GM19452 (cell line): ENCODE data around the gene GPAT3.
"Not testable (repeated sequence)": the region's sequence is repeated elsewhere in the genome, so short reads cannot be mapped to it uniquely, and the experiment has no call there.

Experiments
- ATAC-seq: cut with Tn5 transposase; IDR thresholded peaks from one replicate; pipeline ENCODE4 v1.9.1; 2021; ENCODE audit not compliant: unreplicated experiment

GPAT3 gene

DNA sequence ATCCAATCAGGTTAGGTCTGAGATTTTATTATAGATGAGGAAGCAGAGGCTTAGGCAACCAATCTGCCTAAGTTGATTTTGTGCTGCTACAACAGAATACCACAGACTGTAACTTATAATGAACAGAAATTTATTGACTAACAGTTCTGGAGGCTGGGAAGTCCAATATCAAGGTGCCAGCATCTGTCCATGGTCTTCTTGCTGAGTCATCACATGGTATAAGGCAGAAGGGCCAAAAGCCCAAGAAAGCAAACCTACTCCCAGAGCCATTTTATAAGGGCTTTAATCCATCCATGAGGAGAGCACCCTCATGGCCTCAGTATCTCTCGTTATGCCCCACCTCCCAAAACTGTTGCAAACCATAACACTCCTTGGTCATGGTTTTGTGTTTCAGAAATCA is 55.8 kb downstream of the GPAT3 start:
- ATAC-seq: no peak

DNA sequence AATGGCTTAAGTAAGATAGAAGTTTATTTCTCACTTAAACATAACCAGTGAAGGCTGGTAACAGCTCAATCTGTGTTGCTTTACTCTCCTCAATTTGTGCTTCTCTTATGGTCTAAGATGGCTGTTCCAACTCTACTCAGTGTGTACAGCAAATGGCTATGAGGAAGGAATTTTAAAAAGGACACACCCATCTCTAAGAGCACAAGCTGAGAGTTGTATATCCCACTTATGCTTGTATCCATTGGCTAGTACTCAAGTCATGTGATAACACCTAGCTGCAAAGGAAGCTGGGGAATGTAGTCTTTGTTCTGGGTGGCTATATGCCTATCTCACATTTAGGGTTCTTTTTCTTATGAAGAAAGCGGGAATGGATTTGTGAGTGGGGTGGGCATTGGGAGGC is 63.3 kb downstream of the GPAT3 start:
- ATAC-seq: no peak

DNA sequence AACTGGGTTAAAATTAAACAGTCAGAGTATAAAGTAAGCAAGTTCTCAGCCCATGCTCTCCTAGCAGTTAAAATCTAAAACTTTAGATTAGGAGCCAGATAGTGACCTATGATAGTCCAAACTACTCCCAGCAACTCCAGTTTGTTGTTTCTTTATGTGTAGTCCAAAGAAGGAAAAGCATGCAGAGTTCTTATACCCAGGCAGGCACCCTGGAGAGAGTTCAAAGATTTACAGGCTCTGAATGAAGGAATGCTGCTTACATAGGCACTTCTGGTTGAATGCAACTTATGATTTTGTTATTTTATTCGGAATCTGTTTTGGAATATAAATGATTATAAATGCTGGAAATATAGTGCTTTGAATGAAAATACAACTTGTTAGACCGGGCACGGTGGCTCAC is 67.2 kb downstream of the GPAT3 start:
- no peak for ATAC-seq

DNA sequence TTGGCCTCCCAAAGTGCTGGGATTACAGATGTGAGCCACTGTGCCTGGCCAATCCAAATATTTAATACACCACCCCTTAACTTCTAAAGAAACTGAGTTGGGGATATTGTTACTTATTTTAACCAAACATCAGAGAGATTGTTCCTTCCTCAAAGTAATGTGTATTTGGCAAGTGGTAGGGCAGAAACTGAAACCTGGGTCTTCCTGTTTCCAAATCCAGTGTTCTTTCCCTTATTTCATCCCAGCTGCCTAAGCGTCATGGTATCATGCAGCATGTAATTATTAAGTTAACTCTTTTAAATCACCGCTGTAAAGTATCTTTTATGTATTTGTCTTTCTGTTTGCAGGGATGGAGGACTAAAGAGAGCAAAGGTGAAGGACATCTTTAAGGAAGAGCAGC is 68.4 kb downstream of the GPAT3 start:
- no peak for ATAC-seq

DNA sequence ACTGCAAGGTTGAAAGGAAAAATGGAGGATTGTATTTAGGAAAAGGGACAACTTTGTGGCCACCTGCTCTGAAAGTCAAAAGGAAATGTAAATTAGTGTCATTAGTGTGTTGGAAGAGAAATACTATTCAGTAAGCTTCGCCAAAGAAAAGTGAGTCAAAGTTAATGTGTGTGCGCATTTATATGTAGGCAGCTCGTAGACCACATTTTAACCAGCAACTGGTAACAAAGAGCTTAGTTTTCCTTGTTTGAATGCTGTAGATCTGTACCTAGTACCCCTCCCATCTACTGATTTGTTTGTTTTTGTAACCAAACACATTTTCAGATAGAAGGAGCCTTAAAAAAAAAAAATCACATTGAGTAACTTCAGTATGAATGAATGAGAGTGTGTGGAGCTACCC is 69.3 kb downstream of the GPAT3 start:
- ATAC-seq: no peak

DNA sequence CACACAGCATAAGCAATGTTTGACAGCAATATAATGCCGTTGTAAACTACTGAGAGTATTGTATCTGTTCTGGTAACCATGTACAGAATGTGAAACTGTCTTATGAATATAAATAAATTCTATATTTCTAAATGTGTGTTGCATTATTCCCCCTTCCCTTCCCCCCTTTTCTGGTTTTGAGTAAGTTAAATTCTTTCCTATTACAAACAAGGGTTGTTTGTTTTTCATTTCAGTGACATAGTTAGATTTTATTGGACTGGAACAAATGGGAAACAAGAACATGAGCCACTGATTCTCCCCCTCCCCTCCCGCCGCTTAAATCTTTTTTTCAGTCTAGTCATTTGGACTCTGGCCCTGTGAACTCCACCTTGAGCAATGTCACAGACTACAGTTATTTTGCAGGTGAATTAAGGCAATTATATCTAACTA is 69.8 kb downstream of the GPAT3 start:
- ATAC-seq: no peak

DNA sequence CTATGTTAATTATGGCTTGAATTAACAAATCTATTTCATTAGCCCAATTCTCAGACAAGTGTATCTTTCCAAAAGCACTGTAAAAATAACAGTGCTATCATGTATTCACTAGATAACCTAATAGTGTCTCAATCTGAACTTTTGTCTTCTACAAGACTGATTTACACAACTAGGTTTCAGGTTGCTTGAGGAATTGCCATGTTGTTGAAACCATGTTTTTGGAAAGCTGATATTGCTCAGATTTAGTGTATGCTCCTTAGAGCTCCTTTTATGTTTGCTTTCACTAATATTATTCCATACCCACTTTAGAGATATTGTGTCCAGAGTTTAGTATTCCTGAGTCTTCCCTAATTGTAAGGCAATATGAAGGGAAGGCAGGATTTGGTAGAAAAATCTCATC is 70.6 kb downstream of the GPAT3 start:
- ATAC-seq: no peak

DNA sequence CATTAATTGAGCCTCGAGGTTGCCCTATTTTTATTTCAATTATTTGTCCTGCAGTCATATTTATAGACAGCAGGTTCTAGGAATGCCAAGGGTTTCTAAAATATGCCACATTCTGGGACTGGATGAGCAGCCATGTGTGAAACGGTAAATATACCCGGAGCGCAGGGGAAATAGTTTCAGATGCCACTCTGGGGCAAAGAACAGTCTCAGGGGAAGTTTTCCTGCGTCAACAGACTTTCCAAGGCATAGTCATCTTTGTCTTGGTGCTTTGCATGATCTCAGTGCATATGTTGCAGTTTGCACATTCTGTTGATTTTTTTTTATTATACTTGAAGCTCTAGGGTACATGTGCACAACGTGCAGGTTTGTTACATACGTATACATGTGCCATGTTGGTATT is 71.0 kb downstream of the GPAT3 start:
- ATAC-seq: no peak

DNA sequence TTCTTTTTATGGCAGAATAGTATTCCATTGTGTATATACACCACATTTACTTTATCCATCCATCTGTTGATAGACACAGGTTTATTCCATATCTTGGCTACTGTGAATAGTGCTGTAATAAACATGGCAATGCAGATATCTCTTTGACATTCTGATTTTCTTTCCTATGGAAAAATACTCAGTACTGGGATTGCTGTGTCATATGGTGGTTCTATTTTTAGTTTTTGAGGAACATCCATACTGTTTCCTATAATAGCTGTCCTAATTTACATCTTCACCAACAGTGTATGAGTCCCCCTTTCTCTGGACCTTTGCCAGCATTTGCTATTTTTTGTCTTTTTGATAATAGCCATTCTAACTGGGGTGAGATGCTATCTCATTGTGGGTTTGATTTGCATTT is 73.5 kb downstream of the GPAT3 start:
- ATAC-seq: no peak

DNA sequence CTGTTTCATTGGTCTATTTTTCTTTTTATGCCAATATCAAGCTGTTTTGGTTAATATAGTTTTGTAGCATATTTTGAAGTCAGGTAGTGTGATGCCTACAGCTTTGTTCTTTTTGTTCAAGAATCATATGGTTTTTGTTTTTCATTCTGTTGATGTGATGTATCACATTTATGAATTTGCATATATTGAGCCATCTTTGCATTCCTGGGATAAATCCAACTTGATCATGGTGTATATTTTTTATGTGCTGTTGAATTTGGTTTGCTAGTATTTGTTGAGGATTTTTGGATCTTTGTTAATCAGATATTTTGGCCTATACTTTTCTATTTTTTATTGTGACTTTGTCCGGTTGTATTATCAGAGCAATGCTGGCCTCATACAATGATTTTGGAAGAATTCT is 74.8 kb downstream of the GPAT3 start:
- ATAC-seq: no peak

DNA sequence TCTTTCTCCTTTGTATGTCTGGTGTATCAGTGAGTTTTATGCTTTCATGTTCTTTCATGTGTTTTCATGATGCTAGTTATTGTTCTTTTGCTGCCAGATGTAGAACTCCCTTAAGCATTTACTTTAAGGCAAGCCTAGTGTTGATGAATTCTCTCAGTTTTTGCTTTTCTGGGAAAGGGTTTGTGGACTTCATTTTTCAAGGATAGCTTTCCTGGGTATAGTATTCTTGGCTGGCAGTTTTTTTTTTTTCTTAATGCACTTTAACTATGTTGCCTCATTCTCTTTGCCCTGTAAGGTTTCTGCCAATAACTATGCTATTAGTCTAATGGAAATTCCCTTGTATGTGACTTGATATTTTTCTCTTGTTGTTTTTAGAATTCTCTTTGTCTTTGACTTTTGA is 77.1 kb downstream of the GPAT3 start:
- ATAC-seq: no peak

DNA sequence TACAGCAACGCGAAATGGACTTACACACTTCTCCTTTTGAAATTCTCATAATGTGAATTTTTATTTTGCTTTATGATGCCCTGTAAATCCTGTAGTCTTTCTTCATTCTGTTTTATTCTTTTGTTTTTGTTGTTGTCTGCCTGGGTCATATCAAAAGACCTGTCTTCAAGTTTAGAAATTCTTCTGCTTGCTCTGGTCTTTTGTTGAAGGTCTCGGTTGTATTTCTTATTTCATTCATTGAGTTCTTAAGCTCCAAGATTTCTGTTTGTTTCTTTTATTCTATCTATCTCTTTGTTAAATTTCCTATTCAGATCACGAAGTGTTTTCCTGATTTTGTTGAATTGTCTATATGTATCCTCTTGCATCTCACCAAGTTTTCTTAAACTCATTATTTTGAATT is 78.1 kb downstream of the GPAT3 start:
- no peak for ATAC-seq

DNA sequence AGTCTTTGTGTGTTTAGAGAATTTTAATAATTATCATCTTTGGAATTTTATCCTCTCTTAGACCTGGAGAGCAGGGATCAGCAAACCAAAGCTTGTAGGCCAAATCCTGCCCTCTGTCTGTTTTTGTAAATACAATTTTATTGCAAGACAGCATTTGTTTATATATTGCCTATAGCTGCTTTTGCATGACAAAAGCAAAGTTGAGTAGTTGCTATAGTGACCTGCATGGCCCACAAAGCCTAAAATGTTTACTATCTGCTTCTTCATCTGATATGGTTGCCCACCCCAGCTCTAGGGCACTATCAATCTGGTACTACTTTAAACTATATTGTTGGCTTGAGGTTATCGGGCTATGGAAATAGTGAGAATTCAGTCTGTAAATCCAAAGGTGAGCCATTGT is 80.3 kb downstream of the GPAT3 start:
- ATAC-seq: no peak

DNA sequence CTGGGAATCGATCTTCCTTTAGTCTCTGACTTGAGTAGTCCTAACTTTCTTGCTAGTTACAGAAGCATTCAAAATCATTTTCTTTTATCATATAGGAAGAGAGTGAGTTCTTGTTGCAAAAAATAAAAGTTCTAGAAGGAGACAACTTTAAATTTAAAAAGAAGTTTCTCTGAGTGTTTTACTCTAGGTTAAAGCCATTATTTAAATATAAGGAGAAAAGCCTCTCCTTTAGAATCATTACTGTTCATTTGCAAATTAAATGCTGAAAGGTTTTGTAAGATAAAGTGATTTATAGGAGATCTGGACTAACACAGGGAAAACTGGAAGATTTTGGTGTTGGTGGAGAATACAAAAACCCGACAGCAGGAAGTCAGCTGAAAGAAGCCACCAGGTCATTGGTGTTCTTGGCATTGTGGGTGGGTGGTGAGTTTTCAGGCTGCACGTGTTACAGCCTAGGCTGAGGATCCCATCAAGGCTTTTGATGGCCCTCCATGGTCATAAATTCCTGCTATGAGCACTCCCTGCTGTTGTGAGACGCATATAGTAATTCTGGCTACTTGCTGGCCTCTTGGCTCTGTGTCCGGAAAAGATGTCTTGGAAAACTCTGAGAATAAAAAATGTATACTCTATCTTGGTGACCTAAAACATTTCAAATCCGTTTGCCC is 81.6 kb downstream of the GPAT3 start:
- no peak for ATAC-seq

DNA sequence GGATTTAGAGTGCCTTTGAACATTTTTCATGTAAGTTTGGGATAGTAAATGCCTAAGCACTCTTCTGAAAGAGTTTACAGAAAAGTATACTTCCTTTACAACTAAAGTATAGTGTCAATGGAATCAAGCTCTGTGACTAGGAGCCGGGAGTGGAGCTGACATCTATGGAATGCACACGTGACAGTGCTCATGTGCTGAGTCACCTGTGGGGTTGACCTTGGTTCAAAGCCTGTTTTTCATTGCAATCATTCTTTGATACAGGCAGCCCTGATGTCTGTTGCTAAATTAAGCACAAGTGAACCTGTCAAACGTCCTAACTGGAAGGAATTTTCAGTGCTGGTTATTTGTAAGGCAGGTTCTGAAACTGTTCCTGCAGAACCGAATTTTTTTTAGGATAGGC is 82.5 kb downstream of the GPAT3 start:
- no peak for ATAC-seq

DNA sequence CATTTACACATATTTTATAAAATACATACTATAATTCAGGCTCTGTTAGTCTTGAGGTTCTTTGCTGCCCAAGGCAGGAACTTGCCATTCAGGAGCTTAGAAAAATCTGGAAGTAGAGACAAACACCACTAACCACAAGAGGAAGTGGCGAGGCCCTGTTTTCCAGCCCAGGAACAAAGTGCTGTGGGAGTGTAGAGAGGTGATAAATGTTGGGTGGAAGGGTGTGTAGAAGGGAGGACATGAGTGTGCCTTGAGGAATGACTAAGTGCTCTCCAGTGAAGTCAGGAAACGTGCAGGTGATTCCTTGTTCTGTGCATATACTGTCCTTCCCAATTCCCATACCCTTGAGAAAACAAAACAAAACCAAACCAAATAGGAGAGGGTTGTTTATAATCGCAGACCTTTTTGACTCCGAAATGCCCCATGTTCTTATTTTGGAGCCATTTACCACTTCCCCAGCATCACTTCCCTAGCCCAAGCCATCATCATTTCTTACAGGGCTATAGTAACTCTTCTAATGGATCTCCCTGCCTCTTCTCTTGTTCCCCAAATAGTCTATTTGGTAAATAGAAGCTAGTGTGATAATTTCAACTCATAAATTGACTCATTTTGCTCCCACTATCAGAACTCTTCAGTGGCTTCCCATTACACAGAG is 83.2 kb downstream of the GPAT3 start:
- no peak for ATAC-seq

DNA sequence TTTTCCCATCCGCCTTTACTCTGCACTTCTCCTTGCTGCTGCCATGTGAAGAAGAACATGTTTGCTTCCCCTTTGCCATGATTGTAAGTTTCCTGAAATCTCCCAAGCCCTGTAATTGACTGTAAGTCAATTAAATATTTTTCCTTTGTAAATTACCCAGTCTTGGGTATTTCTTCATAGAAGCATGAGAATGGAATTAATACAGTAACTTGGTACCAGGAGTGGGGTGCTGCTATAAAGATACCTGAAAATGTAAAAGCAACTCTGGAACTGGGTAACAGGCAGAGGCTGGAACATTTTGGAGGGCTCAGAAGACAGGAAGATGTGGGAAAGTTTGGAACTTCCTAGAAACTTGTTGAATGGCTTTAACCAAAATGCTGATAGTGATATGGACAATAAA is 86.2 kb downstream of the GPAT3 start:
- ATAC-seq: not testable (repeated sequence)

DNA sequence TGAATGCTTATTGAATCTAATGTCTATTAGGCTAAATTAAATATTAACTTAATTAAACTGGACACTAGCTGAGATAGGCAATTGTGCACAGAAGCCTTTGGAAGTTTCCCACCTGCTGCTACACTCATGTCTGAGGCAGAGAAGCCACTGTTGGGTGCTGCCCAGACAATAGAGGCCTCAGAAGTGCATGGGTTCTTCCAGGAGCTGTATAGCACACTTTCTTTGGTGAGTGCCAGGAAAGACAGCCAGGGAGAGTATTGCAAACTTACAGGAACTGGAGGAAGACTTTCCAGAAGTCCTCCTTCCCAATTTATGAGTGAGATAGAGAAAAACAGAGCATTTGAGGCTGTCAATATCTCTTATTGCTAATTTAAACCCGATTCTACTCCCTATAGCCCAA is 89.9 kb downstream of the GPAT3 start:
- ATAC-seq: no peak

DNA sequence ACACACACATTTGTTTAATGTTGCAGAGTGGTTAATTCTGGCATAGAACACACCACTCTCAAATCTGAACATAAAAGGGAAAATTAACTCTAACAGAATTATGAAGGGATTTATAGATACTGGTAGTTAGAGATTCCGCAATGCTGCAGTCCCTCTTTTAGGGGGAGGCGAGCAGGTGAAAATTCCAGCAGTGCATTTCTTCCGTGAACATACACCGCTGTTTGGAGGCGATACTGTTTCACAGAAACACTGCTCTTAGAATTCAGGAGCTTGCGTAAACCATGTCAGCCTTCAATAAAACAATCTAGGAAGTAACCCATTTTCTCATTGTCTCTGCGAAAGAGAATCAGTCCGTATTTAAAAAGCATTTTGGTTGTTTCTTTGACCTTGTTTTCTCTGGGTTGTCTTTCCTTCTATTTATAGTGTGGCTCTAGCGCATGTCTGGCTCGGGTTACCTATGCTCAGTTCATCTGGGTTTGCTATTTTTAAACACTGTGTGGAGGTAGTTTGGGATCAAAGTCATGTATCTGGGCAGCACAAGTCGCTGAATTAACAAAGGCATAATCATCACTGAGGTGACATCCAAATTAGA is 90.4 kb downstream of the GPAT3 start:
- ATAC-seq: no peak

DNA sequence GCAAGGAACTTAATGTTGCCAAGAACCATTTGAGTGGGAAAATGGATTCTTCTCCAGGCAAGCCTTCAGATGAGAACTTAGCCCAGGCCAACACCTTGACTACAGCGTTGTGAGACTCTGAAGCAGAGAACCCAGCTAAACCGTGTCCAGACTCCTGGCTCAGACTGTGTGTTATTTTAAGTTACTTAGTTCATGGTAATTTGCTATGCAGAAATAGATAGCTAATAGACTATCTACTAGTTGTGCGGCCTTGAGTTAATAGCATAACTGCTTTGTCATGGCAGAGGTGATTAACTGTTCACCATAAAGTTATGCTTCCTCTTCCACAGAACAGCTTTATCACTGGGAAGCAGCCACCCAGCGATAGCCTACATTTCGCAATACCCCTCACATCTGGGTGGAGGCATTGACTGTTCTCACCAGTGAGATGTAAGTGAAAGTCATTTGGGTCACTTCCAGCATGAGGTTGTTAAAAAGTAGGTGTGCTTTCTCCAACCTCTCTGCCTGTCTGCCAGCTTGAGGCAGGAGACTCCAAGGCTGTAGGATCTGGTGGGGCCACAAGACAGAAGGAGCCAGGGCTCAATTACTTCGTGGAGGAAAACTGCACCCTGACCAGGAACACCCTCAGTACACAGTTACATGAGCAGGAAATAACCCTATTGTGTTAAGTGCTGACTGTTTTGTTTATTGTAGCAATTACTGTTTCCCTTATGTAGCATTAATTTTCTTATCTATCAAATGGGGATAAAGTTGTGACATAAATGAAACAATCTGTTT is 94.2 kb downstream of the GPAT3 start:
- no peak for ATAC-seq

DNA sequence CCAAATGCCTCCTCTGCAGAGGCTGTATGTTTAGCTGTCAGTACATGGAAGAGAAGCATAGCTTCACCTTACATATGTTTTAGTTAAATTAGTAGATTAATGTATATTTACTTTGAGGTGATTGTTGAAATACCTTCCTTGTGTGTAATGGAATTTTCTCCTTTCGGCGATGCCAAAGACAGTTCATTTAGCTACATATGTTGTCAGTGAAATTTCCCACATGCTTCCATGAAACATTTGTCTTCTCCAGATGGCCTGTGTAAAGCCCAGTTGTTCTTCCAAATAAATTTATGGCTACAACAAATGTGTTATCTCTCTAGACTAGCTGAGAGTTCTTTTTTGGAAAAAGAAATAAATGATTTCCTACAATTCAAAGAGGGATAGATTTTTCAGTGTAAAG is 95.2 kb downstream of the GPAT3 start:
- ATAC-seq: no peak

DNA sequence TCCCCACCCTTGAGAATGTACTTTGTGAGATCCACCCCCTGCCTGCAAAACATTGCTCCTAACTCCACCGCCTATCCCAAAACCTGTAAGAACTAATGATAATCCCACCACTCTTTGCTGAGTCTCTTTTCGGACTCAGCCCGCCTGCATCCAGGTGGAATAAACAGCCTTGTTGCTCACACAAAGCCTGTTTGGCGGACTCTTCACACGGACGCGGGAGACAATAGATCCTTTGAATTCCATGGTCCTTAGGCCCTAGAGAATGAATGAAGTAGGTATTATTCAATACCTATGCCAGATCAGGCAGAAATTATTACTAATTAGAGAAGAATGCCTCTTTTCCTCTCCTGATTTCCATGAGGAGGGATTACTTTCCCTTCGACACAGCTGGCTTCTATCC is 101.0 kb downstream of the GPAT3 start:
- no peak for ATAC-seq
